GM19099 (cell line): ENCODE results near the gene SYNDIG1.

ENCODE experiments used
- POLR2A ChIP-seq: IDR thresholded peaks from 3 replicates; pipeline ENCODE4 v1.6.1; 2011; ENCODE audit warnings: low read depth; ENCODE audit not compliant: insufficient read length; ENCODE audit errors: extremely low read depth

The SYNDIG1 gene

GRCh38 chr20:24492031-24492607 lies 22.7 kb downstream of the SYNDIG1 start:
- TF ChIP-seq POLR2A, result no peak

GRCh38 chr20:24492698-24493097 lies 23.3 kb downstream of the SYNDIG1 start:
- TF ChIP-seq POLR2A, result no peak

GRCh38 chr20:24493181-24493580 lies 23.8 kb downstream of the SYNDIG1 start:
- no peak for TF ChIP-seq POLR2A

- no peak for TF ChIP-seq POLR2A
These were observed 24.4 kb downstream of the SYNDIG1 start for GRCh38 chr20:24493661-24494459.

- no peak for TF ChIP-seq POLR2A
These were observed 25.1 kb downstream of the SYNDIG1 start for GRCh38 chr20:24494460-24494920.

GRCh38 chr20:24495266-24495665 lies 25.8 kb downstream of the SYNDIG1 start:
- no peak for TF ChIP-seq POLR2A

GRCh38 chr20:24497851-24498250 lies 28.4 kb downstream of the SYNDIG1 start:
- no peak for TF ChIP-seq POLR2A

- no peak for TF ChIP-seq POLR2A
These were observed 29.2 kb downstream of the SYNDIG1 start for GRCh38 chr20:24498641-24499040.

GRCh38 chr20:24499472-24499871 lies 30.0 kb downstream of the SYNDIG1 start:
- no peak for TF ChIP-seq POLR2A

- TF ChIP-seq POLR2A, result no peak
These were observed 32.5 kb downstream of the SYNDIG1 start for GRCh38 chr20:24501764-24502556.

GRCh38 chr20:24502661-24503060 lies 33.2 kb downstream of the SYNDIG1 start:
- TF ChIP-seq POLR2A, result no peak

GRCh38 chr20:24503352-24503931 lies 34.0 kb downstream of the SYNDIG1 start:
- TF ChIP-seq POLR2A, result no peak

GRCh38 chr20:24504331-24505285 lies 35.2 kb downstream of the SYNDIG1 start:
- no peak for TF ChIP-seq POLR2A

GRCh38 chr20:24506146-24506545 lies 36.7 kb downstream of the SYNDIG1 start:
- no peak for TF ChIP-seq POLR2A
